GM12878 (cell line): Measurements from ENCODE around the gene RPS19BP1. TPM values are rescaled to one million over a fixed set of nuclear protein-coding genes. Genes with fewer than 3 reads are reported as not detected.

ENCODE experiments used
- CBX5 ChIP-seq: sonication (generic); IDR thresholded peaks from 2 replicates; pipeline ENCODE4 v1.6.1; 2016; ENCODE audit warnings: low read depth, moderate library complexity, mild to moderate bottlenecking, inconsistent platforms
- IKZF2 ChIP-seq, 2 experiments: fragments of 450-650 bp; IDR thresholded peaks; 2 replicates each; pipeline ENCODE4 v1.6.1; 2017; ENCODE audit warnings: mild to moderate bottlenecking in 2 of 2, moderate library complexity in 2 of 2
- MLLT1 ChIP-seq: fragments of 450-650 bp; IDR thresholded peaks from 2 replicates; pipeline ENCODE4 v1.6.1; 2016; ENCODE audit warnings: mild to moderate bottlenecking
- MTA2 ChIP-seq: fragments of 450-650 bp; IDR thresholded peaks from 2 replicates; pipeline ENCODE4 v1.6.1; 2016; ENCODE audit warnings: low read depth, mild to moderate bottlenecking, moderate library complexity
- TBL1XR1 ChIP-seq: IDR thresholded peaks from 2 replicates; pipeline ENCODE4 v1.6.1; 2012; ENCODE audit warnings: low read depth, low read length, improper control_type of control experiment
- polyA plus RNA-seq, 11 experiments: library from polyadenylated mRNA; depleted of rRNA in 4 of 11; unstranded in 6 of 11; stranded (reverse) in 5 of 11; fragments of >200 nt; fragmentation: Nextera tagmentation in 4 of 11; fragmentation: Illumina TruSeq in 1 of 11; extraction: Ambion mirVana in 4 of 11; extraction: Trizol in 1 of 11; gene quantifications; 1 replicate in 1 of 11; 2 replicates in 10 of 11; pipeline versions ENCODE4 v1.2.1 to v1.2.3, GENCODE V29; 2011 to 2016; ENCODE audit warnings: inconsistent platforms in 2 of 11, missing spikeins in 2 of 11, low read depth in 1 of 11
- total RNA-seq, 4 experiments: library from RNA; depleted of rRNA in 3 of 4; stranded (reverse); fragments of >200 nt in 3 of 4; fragmentation: Illumina TruSeq in 1 of 4; extraction: Trizol in 1 of 4; gene quantifications; 2 replicates each; pipeline versions ENCODE4 v1.2.1 to v1.2.3, GENCODE V29; 2013 to 2021
- TF ChIP-seq, protein P1 (sequence below): IDR thresholded peaks from 2 replicates; pipeline ENCODE4 v1.6.1; 2012; ENCODE audit warnings: mild to moderate bottlenecking, low read depth, low read length
- TF ChIP-seq, protein P2 (sequence below): IDR thresholded peaks from 2 replicates; pipeline ENCODE4 v1.6.1; 2011; ENCODE audit warnings: mild to moderate bottlenecking, low read depth, low read length, moderate library complexity; ENCODE audit not compliant: insufficient replicate concordance

RPS19BP1 gene
- total and polyA plus RNA-seq, 10 of the 15 experiments (the other 5 are each of a cell fraction or from before 2014, with no cell fraction given), result 2.7 to 206 (median 78.6) TPM

DNA sequence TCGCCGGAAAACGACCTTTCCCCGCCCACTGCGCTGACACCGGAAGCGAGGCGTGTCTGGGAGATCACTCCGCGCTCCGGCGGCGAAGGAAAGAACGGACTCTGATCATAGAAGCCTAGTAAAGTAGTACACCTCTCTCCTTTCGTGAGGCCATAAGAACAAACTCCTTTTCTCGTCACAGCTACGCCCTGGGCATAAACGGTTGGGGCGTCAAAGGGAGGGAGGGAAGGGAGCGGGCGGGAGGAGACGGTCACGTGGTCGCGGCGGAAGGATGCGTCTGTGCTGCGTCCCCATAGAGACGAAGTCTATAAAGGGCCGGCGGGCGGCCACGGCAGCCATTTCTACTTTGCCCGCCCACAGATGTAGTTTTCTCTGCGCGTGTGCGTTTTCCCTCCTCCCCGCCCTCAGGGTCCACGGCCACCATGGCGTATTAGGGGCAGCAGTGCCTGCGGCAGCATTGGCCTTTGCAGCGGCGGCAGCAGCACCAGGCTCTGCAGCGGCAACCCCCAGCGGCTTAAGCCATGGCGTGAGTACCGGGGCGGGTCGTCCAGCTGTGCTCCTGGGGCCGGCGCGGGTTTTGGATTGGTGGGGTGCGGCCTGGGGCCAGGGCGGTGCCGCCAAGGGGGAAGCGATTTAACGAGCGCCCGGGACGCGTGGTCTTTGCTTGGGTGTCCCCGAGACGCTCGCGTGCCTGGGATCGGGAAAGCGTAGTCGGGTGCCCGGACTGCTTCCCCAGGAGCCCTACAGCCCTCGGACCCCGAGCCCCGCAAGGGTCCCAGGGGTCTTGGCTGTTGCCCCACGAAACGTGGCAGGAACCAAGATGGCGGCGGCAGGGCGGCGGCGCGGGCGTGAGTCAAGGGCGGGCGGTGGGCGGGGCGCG, 12.1 kb downstream of the RPS19BP1 start, which contains the start of gene ATF4 (continued):
- peak; percentile 94 for TF ChIP-seq MLLT1
- no peak for TF ChIP-seq CBX5
- TF ChIP-seq IKZF2 (IDR thresholded peaks at IDR 0.05), result peak in 1 of 2 experiments; percentile 11; a peak in 1 of 4 replicates
- TF ChIP-seq MTA2, result peak; percentile 63
- no peak for TF ChIP-seq TBL1XR1
- TF ChIP-seq, protein P1, sequence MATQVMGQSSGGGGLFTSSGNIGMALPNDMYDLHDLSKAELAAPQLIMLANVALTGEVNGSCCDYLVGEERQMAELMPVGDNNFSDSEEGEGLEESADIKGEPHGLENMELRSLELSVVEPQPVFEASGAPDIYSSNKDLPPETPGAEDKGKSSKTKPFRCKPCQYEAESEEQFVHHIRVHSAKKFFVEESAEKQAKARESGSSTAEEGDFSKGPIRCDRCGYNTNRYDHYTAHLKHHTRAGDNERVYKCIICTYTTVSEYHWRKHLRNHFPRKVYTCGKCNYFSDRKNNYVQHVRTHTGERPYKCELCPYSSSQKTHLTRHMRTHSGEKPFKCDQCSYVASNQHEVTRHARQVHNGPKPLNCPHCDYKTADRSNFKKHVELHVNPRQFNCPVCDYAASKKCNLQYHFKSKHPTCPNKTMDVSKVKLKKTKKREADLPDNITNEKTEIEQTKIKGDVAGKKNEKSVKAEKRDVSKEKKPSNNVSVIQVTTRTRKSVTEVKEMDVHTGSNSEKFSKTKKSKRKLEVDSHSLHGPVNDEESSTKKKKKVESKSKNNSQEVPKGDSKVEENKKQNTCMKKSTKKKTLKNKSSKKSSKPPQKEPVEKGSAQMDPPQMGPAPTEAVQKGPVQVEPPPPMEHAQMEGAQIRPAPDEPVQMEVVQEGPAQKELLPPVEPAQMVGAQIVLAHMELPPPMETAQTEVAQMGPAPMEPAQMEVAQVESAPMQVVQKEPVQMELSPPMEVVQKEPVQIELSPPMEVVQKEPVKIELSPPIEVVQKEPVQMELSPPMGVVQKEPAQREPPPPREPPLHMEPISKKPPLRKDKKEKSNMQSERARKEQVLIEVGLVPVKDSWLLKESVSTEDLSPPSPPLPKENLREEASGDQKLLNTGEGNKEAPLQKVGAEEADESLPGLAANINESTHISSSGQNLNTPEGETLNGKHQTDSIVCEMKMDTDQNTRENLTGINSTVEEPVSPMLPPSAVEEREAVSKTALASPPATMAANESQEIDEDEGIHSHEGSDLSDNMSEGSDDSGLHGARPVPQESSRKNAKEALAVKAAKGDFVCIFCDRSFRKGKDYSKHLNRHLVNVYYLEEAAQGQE, result peak; percentile 37; the same call in 1 of the 2 replicates
- TF ChIP-seq, protein P2, sequence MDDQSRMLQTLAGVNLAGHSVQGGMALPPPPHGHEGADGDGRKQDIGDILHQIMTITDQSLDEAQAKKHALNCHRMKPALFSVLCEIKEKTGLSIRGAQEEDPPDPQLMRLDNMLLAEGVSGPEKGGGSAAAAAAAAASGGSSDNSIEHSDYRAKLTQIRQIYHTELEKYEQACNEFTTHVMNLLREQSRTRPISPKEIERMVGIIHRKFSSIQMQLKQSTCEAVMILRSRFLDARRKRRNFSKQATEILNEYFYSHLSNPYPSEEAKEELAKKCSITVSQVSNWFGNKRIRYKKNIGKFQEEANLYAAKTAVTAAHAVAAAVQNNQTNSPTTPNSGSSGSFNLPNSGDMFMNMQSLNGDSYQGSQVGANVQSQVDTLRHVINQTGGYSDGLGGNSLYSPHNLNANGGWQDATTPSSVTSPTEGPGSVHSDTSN, result peak; percentile 70
- TF ChIP-seq, all 136 proteins: peak for 70
